IPS DF 4.7 (cell line): ENCODE data around the gene LHFPL6.

Experiments used
- DNase-seq: peaks from one replicate; pipeline ENCODE4 v3.0.0-alpha.2; 2013; ENCODE audit warnings: low spot score; ENCODE audit errors: extremely low read depth

The LHFPL6 gene

DNA sequence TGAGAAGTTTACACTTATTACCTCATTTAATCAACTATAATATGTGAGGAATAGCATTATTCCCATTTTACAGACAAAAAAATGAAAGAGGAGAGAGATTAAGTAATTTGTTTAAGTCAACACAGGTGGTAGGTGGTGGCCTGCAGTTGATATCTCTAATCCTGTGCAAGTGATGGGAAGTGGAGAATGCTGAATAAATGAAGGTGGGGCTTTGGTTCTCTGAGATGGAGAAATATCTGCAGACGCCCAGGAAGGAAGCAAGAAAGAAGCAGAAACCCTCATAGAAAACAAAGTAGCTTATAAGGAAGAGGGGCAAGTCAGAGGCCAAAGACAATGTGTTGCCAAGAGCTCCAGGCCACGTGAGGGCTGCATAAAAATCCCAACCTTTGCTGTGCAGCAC, 290.4 kb downstream of the LHFPL6 start:
- DNase-seq: no peak

DNA sequence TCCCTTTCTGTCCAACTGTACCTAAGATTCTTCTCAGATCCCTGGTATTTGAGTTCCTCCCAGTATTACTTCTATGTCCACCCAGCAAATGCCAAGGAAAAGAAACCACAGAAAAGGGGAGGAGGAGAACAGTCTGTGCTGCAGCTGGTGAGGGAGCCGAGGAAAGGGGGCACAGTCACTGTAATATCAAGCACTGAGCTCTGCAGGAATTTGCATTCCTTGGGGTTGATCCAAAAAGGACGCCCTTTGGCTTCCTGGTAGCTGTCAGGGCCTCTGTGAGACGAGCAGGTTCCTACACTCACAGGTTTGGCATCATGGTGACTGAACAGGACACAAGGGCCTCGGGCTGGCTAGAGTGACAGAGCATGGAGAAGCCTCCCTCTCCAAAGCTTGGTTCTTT, 291.4 kb downstream of the LHFPL6 start:
- DNase-seq: no peak

DNA sequence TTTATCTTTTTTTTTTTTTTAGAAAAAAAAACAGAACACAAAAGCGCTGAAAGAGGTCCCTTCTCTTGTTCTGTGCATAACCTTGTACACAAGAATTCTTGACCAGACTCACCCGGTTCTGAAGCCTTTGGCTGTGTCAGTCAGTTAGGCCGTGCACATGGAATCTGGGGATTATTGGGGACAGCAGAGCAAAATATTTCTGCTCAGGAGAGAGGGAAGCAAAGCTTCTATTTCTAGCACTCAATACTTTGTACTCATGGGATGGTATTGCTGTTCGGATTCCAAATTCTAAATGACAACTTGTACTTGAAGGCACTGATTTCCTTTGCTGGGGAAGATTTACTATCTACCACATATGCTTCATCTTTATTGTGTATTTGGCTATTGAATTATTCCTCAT, 292.0 kb downstream of the LHFPL6 start:
- no peak for DNase-seq

DNA sequence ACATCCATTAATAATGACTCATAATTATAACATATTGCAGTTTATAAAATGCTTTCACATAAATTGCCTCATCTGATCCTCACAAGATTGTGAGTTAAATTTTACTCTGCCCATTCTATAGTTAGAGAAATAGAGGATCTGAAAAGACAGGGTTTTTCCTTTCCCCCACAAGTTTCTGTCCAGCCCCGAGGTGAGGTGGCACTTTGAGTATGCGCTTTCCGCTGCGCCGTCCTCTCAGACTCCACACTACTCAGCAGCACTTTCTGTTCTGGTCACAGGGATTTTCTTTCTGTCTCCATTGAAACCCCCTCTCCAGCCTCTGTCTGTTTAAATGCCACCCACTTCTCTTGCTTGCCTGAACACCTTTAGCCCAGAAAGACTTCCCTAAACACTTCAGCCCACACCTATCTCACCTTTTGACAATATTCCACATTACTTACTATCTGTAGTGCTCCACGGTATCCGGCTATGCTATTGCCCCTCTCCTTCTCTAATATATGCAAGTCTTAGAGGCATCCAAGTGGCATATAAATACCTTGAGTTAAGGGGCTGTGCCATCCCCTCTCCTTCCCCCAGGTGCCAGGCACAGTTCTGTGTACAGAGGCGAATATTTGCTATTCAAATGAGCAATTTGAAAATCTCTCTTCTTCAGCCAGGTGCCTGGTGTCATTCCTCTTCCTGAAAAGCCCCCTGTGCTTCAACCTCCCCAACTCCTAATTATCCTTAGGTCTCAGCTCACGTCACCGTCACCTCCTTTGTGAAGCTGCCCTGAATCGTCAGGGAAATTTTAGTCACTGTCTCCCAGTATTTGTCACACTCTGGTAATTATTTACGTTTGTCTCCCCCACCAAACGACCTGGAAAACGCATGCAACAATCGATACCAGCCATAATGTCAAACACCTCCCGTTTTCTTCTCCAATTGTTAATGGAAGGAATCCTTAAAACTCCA, 296.1 kb downstream of the LHFPL6 start:
- DNase-seq: no peak

DNA sequence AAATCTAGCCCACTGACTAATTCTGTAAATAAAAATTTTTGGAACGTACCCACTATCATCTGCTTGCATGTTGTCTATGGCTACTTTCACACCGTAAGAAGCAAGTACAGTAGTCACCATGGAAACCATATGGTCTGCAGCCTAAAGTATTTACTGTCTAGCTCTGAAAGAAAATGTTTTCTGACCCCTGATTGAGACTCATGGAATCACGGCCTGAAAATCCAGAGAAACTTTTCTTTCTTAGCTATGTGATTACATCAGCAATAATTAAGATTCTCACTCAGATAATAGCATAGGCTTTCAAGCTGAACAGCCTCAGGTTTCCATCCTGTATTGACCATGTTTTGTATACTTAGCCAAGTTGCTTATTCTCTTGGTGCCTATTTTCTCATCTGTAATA, 300.2 kb downstream of the LHFPL6 start:
- DNase-seq: no peak

DNA sequence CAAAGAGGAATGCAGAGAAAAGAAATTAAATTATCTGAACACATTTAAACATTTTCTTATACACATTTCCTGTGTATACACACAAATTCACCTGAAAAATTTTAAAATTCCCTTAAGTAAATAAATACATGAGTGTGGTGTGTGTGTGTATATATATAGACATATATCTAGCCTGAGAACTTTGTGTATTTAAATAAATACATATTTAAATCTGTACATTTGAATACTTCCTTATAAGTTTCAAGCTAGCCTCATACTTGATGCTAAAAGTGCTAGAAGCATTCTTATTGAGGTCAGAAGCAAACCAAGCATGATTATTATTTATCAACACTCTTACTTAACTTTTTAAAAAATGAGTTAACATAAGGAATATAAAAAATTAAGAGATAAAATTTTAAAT, 304.0 kb downstream of the LHFPL6 start:
- DNase-seq: no peak

DNA sequence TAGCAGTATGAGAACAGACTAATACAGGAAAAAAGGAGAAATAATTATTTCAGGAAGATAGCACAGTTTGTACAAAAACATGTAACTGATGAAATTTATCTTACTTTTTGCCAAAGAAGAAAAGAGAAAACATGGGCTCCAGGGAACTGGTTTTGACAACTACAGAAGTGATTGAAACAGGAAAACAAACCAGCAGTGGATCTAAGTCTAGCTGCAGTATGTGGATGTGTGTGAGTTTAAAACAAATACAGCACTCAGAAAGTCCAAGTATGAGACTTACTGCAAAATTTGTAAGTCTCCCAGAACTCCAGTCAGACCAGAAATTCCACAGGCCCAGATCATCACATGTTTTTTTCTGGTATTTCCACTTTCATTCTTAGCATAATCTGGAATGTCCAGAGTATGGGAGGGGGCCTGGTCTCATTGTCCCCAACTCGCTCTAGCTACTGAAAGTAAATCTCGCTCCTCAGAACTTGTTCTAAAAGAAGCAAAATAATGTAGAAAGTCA, 305.3 kb downstream of the LHFPL6 start:
- no peak for DNase-seq

DNA sequence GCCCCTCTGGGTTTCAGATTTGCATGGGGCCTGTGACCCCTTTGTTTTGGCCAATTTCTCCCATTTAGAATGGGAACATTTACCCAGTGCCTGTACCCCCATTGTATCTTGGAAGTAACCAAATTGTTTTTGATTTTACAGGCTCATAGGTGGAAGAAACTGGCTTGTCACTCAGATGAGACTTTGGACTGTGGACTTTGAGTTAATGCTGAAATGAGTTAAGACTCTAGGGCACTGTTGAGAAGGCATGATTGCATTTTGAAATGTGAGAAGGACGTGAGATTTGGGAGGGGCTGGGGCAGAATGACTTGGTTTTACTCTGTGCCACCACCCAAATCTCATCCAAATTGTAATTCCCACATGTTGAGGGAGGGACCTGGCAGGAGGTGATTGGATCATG, 306.0 kb downstream of the LHFPL6 start:
- no peak for DNase-seq

DNA sequence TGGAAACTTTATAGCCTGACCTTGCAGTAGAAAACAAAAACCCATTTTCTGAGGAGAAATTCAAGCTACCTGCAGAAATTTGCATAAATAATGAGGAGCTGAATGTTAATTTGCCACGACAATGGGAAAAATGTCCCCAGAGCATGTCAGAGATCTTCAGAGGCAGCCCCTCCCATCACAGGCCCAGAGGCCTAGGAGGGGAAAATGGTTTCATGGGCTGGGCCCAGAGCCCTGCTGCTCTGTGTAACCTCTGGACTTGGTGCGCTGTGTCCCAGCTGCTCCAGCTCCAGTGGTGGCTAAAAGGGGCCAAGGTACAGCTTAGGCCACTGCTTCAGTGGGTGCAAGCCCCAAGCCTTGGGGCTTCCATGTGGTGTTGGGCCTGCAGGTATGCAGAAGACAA, 306.8 kb downstream of the LHFPL6 start:
- no peak for DNase-seq
